T47D (cell line): ENCODE results near the gene GSG1L.
A peak's percentile ranks its signal among the peaks of the same experiment; 100 is the strongest.

ENCODE experiments used
- DNase-seq, 2 experiments: peaks; one replicate each; pipeline versions ENCODE4 v3.0.0 to v3.0.0-alpha.2; 2011 to 2012; ENCODE audit warnings: low read depth in 1 of 2, low spot score in 1 of 2
- JUND ChIP-seq: IDR thresholded peaks from 2 replicates; pipeline ENCODE4 v1.6.1; 2012; ENCODE audit warnings: low read depth
- in situ Hi-C: cut with HindIII; loops from 2 replicates; pipeline ENCODE4 v1.10.0; 2016; ENCODE audit warnings: low sequenced_read_pairs, low pct_unique_long_range_greater_than_20kb

The GSG1L gene

GRCh38 chr16:27841061-27841801 is 222.3 kb downstream of the GSG1L start:
- in situ Hi-C loops, result no loop called here
- DNase-seq, result no peak
- TF ChIP-seq JUND, result no peak

DNA sequence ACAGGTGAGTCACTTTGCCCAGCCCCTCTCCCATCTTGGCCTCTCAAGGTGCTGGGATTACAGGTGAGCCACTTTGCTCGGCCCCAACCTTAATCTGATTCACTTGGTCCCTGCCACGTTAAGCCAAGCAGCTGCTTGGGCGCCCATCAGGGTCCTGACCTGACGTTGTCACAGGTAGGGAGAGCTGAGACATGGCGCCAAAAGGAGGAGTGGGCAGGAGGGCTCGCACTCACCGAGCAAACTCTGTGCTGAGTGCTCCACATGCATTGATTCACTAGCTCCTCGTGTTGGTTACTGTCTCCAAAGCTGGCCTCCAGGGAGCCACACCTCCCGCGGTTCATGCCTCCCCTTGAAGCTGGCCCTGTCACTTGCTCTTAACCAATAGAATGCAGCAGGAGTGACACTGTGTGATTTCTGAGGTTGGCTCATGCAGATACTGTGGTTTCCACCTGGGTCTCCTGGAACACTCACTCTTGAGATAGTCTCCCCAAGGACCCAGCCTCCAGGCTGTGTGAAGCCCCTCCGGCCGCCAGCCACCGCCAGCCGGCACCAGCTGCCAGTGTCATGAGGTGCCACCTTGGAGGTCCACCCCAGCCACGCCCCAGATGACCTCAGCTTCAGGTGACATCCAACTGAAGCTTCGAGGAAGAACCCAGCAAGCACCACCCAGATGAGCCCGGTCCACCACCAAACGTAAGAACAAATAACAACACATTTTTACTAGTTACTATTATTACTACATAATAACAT is 223.0 kb downstream of the GSG1L start:
- DNase-seq, result peak in 1 of 2 experiments; percentile 19
- TF ChIP-seq JUND, result no peak
- in situ Hi-C loops, result no loop called here

DNA sequence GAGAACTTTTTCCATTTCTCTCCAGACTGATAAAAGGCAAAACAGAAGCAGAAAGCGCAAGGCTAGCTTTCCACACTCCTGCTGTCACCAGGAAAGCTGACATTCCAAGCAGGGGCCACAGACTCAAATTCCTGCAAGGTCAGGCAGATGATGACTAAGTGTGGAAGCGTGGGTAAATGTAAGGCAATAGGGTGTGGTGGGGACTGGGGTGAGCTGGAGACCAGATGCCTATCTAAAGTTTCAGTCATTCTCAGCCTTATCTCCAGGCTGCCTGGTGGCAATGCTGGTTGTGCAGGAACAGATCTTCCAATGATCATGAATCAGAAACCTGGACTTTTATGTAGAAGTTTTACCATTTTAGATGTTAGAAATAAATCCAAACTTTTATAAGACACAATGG is 224.1 kb downstream of the GSG1L start:
- no peak for DNase-seq

DNA sequence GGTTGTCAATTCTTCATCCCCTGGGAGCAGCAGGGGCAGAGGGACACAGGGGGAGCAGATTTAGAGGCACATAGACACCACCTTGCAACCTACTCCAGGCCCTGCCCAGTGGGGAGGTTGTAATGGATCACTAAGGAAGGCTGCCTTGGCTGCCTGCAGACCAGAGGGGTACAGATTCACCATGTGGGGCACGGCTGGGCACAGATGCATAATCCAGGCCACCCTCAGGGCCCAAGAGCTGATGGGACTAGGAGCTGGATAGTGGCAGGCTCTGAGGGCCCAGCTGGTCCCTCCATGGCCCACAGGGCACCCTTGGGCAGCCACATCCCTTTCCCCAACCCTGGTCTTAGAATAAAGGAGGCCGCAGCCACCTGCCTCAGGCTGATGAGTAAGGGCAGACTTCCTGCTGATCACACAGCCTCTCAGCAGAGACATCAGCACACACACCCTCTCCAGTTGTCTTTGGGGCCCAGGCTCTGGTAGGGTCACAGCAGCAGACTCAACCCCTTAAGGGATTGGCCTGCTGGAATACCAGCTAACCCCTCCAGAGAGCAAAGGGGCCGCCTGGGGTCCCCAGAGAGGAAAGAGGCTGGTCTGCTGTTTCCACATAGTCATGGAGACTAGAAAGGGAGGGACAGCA is 224.9 kb downstream of the GSG1L start:
- in situ Hi-C loops, result no loop called here
- no peak for TF ChIP-seq JUND
- no peak for DNase-seq

More for the DNA sequence above, 224.1 kb downstream of the GSG1L start:
- in situ Hi-C loops, result no loop called here
- no peak for TF ChIP-seq JUND

DNA sequence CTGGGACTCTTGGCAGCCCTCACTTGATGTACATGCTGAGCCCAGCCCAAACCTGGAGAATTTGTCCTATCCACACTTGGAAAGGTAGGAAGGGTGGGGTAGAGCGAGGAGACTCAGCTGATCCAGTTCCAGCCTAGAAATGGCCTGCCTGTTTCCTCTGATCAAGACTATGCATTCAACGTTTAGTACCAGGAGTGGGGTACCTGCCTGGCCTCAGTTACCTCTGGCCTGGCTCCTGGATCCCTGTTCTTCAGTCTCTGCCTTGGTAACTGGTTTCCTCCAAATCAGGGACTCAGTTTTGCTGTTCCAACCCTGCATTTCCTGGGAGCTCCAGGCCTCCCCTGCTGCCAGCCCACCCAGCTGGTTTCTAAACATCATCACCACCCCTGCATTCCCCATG is 233.5 kb downstream of the GSG1L start:
- DNase-seq, result no peak
- in situ Hi-C loops, result no loop called here
- no peak for TF ChIP-seq JUND

GRCh38 chr16:27828671-27829070 is 234.8 kb downstream of the GSG1L start:
- no peak for DNase-seq
- no peak for TF ChIP-seq JUND
- in situ Hi-C loops, result no loop called here

GRCh38 chr16:27827765-27828164 is 235.7 kb downstream of the GSG1L start:
- TF ChIP-seq JUND, result no peak
- no peak for DNase-seq
- in situ Hi-C loops, result no loop called here

GRCh38 chr16:27826893-27827289 is 236.6 kb downstream of the GSG1L start:
- in situ Hi-C loops, result no loop called here
- TF ChIP-seq JUND, result no peak
- no peak for DNase-seq

DNA sequence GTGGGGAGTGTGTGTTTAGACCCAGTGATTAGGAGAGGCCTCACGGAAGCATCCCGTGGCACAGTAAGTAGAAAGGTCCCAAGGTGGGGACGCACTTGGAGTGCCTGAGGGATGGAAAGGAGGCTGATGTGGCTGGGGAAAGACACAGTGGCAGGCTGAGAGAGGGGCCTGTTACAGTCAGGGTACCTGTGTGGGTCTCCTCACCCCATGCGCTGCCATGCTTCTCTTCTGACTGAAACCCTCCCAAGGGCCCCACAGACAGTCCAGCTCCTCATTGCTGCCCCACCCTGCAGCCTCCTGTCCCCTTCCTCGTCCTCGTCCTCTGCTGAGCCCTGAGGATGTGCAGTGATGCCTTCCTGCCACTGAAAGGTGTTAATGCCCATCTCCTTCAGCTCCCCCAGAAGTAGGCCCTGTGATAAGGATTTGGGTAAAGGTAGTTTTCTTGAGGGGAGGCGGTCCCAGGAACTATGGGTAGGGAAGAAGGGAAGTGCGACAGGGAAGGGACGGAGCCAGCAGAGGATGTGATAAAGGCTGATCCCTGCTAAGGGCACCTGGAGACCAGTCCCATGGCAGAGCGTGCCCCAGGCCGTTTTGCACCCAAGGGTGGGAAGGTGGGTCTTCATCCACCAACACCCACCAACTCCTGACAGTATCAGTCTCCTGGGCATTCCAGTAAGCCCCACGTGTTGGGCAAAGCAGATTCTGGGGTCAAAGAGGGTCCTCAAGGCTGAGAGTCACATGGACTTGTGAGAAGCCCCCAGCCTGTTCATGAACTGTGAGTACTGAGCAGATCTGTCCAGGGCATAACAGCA is 237.2 kb downstream of the GSG1L start:
- in situ Hi-C loops, result no loop called here
- no peak for TF ChIP-seq JUND
- no peak for DNase-seq

DNA sequence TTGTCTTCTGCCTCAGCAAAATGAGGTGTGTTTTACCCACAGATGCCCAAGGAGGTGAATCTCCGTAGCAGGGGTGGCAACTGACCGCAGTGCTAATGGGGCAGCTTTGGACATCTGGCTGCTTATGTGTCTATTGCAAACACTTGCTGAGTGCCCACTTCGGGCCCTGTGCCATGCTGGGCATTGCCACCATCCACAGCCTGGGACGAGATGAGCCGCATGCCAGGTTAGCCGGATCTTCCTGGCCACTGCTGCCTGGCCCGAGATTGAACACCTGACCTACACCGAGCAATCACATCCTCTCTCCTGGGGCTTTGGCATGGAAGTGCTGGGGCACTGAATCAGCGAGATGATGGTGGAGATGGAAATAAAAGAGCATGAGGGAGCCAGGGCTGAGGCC is 238.7 kb downstream of the GSG1L start:
- no peak for DNase-seq
- in situ Hi-C loops, result no loop called here
- TF ChIP-seq JUND, result no peak

GRCh38 chr16:27824006-27824405 is 239.5 kb downstream of the GSG1L start:
- no peak for TF ChIP-seq JUND
- in situ Hi-C loops, result no loop called here
- no peak for DNase-seq

DNA sequence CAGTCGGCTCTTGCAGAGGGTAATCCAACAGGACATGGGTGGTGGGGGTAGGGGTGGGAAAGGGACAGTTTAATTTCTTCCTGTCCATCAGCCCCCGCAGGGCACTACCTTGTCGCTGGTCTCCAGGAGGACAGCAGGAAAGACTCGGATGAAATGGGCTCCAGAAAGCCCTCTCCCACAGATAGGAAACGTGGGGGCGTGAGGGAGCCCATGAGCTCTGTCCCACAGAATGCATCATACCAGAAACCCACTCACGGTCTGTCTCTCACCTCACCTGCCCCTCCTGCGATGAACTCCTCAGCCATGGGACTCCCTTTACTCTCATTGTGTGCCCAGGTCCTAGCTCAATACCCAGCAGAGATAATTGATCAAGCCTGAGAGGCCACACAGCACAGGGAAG is 240.1 kb downstream of the GSG1L start:
- in situ Hi-C loops, result no loop called here
- no peak for DNase-seq

More for the DNA sequence above, 240.1 kb downstream of the GSG1L start:
- TF ChIP-seq JUND, result no peak
